Activated naive CD8-positive, alpha-beta T cell treated with anti-CD3 and anti-CD28 coated beads, Interleukin-2, amount 50 U/mL, for 24 hours (primary cell): ENCODE measurements around the gene NFIA.

Experiments
- ATAC-seq: fragments of 150-1000 bp; cut with Tn5 transposase; one replicate; pipeline ENCODE4 v1.10.0; 2021
- DNase-seq: peaks from one replicate; pipeline ENCODE4 v3.0.0; 2021
- H3K27ac Mint-ChIP-seq: one replicate; pipeline ENCODE4 v1.8.0; 2021; ENCODE audit warnings: mild to moderate bottlenecking, mixed read lengths
- H3K27me3 Mint-ChIP-seq: one replicate; pipeline ENCODE4 v1.8.0; 2021; ENCODE audit warnings: mixed read lengths
- H3K36me3 Mint-ChIP-seq: one replicate; pipeline ENCODE4 v1.8.0; 2021; ENCODE audit warnings: low read depth, mixed read lengths
- H3K4me1 Mint-ChIP-seq: one replicate; pipeline ENCODE4 v1.8.0; 2021; ENCODE audit warnings: mixed read lengths
- H3K4me3 Mint-ChIP-seq: one replicate; pipeline ENCODE4 v1.8.0; 2021; ENCODE audit warnings: mild to moderate bottlenecking, moderate library complexity, mixed read lengths
- H3K9me3 Mint-ChIP-seq: one replicate; pipeline ENCODE4 v1.8.0; 2021; ENCODE audit warnings: mixed read lengths

NFIA gene

DNA sequence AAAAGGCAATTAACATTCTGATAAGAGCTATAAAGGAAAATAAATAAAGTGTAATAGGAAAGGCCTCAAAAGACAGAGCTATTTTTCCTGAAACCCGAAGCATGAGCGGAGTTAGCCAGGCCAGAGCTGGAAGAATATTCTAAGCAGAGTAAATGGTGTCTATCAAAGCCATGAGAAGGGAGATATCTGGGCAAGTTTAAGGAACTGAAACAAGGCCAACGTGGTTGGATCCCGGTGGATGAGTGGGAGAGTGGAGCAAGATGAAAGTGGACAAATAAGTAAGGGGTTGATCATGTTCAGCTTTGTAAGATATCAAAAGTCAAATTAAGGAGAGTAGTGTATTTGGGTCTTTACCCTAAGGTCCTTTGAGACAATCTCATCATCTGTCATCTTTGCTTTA lies 408.6 kb downstream of the NFIA start:
- Mint-ChIP-seq H3K4me3 (no peak overlapping the region), H3K27ac (no peak overlapping the region), H3K4me1 (no peaks in the 10 kb centered on the region), H3K27me3 (no peaks in the 10 kb centered on the region), H3K36me3 (no peaks in the 10 kb centered on the region), H3K9me3 (no peaks in the 10 kb centered on the region)
- no peak for DNase-seq
- ATAC-seq: no peak

DNA sequence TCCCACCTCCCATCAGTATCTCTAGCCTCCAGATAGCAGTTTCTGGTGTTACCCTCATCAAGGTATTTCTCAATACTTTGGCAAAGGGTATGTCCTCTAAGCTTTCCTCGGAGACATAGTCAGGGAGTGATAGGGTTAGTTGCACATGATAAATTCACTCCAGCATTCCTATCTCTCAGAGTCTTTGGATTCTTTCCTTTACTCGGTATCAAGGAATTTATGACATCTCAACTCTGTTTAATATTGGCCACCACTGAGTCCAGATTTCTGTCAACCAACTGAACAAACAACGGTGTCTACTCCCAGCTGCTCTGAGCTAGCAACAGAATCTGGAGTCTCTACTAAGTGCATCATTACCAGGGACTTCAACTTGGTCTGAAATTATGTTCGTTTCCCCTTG lies 409.1 kb downstream of the NFIA start:
- Mint-ChIP-seq H3K27ac (no peak overlapping the region), H3K4me3 (no peak overlapping the region), H3K36me3 (no peaks in the 10 kb centered on the region), H3K27me3 (no peaks in the 10 kb centered on the region), H3K4me1 (no peaks in the 10 kb centered on the region), H3K9me3 (no peaks in the 10 kb centered on the region)
- ATAC-seq (no peak), DNase-seq (no peak)

DNA sequence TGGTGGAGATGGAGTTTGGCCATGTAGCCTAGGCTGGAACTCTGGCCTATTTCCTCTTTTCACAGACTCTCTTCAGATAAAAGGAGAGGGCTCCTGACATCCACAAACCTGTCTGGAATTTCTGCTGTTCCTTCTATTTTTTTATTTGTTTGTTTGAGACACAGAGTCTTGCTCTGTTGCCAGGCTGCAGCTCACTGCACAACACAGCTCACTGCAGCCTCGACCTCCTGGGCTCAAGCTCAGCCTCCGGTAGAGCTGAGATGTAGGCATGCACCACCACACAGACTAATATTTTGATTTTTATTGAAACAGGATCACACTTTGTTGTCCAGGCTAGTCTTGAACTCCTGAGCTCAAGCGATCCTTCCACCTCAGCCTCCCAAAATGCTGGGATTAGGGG lies 411.6 kb downstream of the NFIA start:
- DNase-seq (no peak), ATAC-seq (no peak)
- no peaks in the 10 kb centered on the region for H3K4me1 Mint-ChIP-seq
- no peaks in the 10 kb centered on the region for H3K27me3 Mint-ChIP-seq
- no peak overlapping the region for H3K27ac Mint-ChIP-seq
- H3K4me3 Mint-ChIP-seq: no peak overlapping the region
- no peaks in the 10 kb centered on the region for H3K9me3 Mint-ChIP-seq
- H3K36me3 Mint-ChIP-seq: no peaks in the 10 kb centered on the region

DNA sequence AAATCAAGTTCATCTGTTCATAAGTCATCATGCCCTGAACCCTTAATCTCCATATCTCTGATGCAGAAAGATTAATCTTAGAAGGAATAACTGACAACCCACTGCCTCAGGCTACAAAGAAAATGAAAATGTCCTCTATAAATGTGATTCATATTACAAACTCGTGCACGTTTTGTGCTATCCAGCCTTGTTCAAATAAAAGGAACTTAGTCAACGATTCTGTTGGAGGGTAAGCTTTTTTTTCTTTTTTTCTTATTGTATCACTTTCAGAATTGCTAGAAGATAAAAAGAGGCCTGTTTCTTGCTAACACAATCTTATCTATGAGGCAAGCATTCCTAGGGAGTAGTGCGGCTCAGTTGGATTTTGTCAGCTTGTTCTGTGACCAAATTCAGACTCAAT lies 414.1 kb downstream of the NFIA start:
- Mint-ChIP-seq H3K36me3 (no peaks in the 10 kb centered on the region), H3K4me1 (no peaks in the 10 kb centered on the region), H3K27me3 (no peaks in the 10 kb centered on the region), H3K27ac (no peak overlapping the region), H3K4me3 (no peak overlapping the region), H3K9me3 (no peaks in the 10 kb centered on the region)
- no peak for DNase-seq
- no peak for ATAC-seq

DNA sequence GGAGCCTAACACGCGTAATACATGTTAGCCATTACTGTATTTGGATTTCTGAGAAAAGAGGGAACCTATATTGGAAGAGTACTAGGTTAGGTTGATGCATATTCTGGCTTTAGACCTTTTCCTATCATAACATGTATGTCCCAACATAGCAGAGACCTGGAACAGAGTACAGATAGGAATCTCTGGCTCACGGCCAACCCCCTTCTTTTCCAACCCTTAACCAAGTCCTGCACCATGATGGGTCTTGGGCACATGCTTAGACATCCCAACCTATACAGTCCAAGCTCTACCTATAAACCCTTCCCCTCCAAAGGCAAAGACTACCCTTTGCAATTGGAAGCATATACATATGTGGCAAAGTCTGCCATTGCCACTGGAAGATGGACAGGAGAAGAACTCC lies 414.7 kb downstream of the NFIA start:
- Mint-ChIP-seq H3K27ac (no peak overlapping the region), H3K4me1 (no peaks in the 10 kb centered on the region), H3K27me3 (no peaks in the 10 kb centered on the region), H3K9me3 (no peaks in the 10 kb centered on the region), H3K36me3 (no peaks in the 10 kb centered on the region), H3K4me3 (no peak overlapping the region)
- ATAC-seq (no peak), DNase-seq (no peak)

DNA sequence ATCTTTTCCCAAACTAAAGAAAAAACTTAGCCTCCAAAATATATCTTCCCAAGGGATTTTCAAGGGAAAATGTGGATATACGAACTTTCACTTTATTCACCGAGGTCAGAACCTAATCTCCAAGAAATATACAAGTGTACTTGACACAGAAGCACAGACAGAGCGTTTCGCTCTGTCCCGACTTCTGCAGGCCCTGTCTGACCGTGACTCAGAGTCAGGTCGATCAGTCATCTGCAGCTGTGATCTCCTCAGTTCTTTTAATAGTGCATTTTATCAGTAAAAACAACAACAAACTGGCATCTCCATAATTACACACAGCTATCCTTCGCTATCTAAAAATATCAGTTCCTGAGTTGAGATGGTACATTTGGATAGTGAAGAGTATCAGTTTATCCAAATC lies 416.0 kb downstream of the NFIA start:
- no peak for DNase-seq
- Mint-ChIP-seq H3K9me3 (no peaks in the 10 kb centered on the region), H3K4me3 (no peak overlapping the region), H3K36me3 (no peaks in the 10 kb centered on the region), H3K27ac (no peak overlapping the region), H3K4me1 (no peaks in the 10 kb centered on the region), H3K27me3 (no peaks in the 10 kb centered on the region)
- no peak for ATAC-seq

DNA sequence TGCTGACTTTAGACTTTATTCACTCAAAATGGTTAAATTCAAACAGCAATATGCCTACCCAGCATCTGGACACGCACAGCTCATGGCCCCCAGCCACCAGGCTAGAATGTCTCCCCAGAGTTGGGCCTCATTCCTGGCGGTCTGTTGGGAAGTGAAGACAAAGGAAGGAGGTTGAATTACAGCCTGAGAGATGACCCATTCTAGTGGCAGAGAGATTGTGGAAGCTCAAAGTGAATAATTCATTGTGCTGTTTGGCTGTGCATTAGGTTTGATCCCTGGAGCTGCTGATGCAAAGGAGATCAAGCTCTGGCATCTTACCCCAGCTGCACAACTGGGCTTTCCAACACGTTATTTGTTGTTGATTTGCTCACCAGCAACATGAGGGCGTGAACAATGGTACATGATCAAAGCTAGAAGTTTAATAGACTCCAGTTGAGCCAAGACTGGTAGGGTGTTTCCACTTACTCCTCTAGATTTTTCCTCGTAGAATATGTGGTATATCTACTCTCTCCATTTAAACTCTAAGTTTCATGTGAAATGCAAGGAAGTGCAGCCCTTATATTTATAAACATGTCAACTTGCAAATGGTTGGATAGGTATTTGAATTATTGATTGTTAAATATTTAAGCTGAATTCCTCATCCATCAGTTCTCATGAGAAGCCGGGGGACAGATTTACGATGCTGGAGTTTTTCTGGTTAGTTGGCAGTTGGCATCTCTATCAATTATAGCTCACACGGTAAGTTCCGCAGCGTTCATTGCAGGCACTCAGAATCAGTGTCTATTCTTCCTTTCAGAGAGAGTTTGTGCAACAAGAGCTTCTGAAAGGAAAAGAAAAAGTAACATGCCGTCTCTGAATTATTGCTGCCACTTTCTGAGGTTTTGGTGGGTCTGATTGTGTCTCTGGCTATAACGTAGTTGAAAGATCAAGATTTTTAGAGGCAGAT lies 419.9 kb downstream of the NFIA start:
- Mint-ChIP-seq H3K36me3 (no peaks in the 10 kb centered on the region), H3K27ac (no peak overlapping the region), H3K4me1 (no peaks in the 10 kb centered on the region), H3K27me3 (peaks cover 2% of the 10 kb centered on the region), H3K4me3 (no peak overlapping the region), H3K9me3 (no peaks in the 10 kb centered on the region)
- no peak for ATAC-seq
- no peak for DNase-seq

DNA sequence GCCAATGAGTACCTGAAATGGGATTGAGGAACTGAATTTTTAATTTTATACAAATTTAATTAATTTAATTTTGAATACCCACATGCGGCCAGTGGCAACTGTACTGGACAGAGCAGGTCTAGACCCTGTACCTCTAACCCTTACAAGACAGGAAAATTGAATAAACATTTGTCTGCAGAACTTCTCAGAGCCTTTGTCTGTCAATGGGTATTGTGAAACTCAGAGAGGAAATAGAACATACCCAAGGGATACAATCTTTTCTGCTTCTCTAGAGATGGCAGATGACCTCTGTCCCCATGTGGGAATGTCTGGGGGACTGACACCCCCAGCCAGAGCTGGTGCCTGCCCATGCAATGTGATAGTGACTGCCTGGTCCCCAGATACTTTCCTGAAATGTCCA lies 421.9 kb downstream of the NFIA start:
- ATAC-seq (no peak), DNase-seq (no peak)
- no peak overlapping the region for H3K27ac Mint-ChIP-seq
- H3K4me1 Mint-ChIP-seq: no peaks in the 10 kb centered on the region
- H3K36me3 Mint-ChIP-seq: no peaks in the 10 kb centered on the region
- no peaks in the 10 kb centered on the region for H3K9me3 Mint-ChIP-seq
- no peak overlapping the region for H3K4me3 Mint-ChIP-seq
- H3K27me3 Mint-ChIP-seq: peaks cover 2% of the 10 kb centered on the region

DNA sequence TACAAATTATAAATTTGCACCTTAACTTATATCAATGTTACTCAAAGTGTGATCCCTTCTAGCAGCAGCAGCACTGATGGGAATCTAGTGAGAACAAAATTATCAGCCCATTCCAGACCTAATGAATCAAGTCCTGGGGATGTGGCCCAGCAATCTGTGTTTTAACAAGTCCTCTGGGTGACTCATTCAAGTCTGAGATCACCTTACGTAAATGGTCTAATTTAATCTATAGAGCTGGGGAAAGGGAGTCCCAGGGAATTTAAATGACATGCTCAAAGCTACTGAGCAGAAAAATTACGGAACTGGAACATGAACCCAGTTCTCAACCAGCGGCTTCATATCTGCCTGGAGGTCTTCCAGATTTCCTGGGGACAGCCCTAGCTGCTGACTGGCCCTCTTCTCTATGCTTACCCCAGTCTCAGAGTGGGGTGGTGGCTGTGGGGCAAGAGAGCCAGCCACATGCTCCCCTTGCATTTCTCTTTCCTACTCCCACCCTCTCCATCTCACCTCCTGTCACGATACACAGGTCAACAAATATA lies 422.6 kb downstream of the NFIA start:
- Mint-ChIP-seq H3K9me3 (no peaks in the 10 kb centered on the region), H3K27me3 (peaks cover 2% of the 10 kb centered on the region), H3K36me3 (no peaks in the 10 kb centered on the region), H3K4me1 (no peaks in the 10 kb centered on the region), H3K4me3 (no peak overlapping the region), H3K27ac (no peak overlapping the region)
- ATAC-seq: no peak
- no peak for DNase-seq

DNA sequence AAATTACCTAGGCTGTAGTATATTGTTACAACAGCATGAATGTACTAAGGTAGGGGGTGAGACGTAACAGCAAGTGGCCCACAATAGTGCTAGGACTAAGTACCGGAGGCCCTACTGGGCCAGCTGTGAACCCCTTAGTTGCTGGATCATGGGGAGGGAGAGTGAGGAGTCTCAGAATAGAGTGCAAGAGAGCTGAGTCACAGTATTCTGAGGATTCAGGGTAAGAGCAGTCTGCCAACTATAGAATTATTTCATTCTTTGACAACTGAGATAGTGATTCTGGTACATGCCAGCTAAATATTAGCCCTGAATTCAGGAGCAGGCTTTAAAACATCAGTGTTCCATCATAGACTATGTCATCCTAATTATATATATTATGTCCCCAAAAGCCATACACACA lies 423.9 kb downstream of the NFIA start:
- Mint-ChIP-seq H3K4me1 (no peaks in the 10 kb centered on the region), H3K27me3 (peaks cover 2% of the 10 kb centered on the region), H3K9me3 (no peaks in the 10 kb centered on the region), H3K27ac (no peak overlapping the region), H3K36me3 (no peaks in the 10 kb centered on the region), H3K4me3 (no peak overlapping the region)
- no peak for DNase-seq
- no peak for ATAC-seq

DNA sequence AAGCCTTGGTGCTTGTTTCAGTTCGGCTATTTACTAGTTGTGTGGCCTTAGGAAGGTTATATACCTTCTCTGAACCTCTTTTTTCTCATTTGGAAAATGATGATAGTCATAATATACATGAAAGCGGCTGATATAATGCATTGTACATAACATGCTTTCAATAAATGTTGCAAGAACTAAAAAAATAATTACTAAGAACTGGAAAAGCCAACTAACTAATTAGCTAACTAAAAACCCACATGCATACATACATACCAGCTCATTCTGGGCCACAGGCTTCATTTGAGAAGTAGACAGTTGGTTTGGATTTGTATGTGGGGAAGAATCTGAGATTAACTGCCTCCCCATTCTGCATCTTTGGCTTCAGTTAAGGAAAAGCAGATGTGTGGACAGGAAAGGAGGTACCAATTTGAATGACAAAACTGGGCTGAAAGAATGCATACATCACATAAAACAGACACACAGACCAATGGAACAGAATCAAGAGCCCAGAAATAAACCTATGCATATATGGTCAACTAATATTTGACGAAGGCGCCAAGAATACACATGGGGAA lies 424.7 kb downstream of the NFIA start:
- no peak overlapping the region for H3K4me3 Mint-ChIP-seq
- no peak for DNase-seq
- no peaks in the 10 kb centered on the region for H3K36me3 Mint-ChIP-seq

More for the DNA sequence above, 424.7 kb downstream of the NFIA start:
- H3K4me1 Mint-ChIP-seq: no peaks in the 10 kb centered on the region
- no peak for ATAC-seq
- H3K27me3 Mint-ChIP-seq: peaks cover 2% of the 10 kb centered on the region
- H3K27ac Mint-ChIP-seq: no peak overlapping the region
- no peaks in the 10 kb centered on the region for H3K9me3 Mint-ChIP-seq
